BLaER1 treated with 17β-estradiol and CSF1 and Interleukin-3, amounts not matched to agents 10 nM and 100 nM (cell line): ENCODE results near the gene SLC44A3.

ENCODE experiments used
- H3K27ac ChIP-seq, 11 experiments: shearing (Covaris generic); formaldehyde crosslinking; 2 replicates each; pipeline ENCODE4 v1.8.1; 2022
- H3K27me3 ChIP-seq, 11 experiments: shearing (Covaris generic); formaldehyde crosslinking; 2 replicates each; pipeline ENCODE4 v1.8.1; 2022
- H3K36me3 ChIP-seq, 11 experiments: shearing (Covaris generic); formaldehyde crosslinking; 2 replicates each; pipeline ENCODE4 v1.8.1; 2022
- H3K4me1 ChIP-seq, 10 experiments: shearing (Covaris generic); formaldehyde crosslinking; 2 replicates each; pipeline ENCODE4 v1.8.1; 2022
- H3K4me2 ChIP-seq, 11 experiments: shearing (Covaris generic); formaldehyde crosslinking; 2 replicates each; pipeline ENCODE4 v1.8.1; 2022
- H3K4me3 ChIP-seq, 10 experiments: shearing (Covaris generic); formaldehyde crosslinking; 2 replicates each; pipeline ENCODE4 v1.8.1; 2022
- H3K9ac ChIP-seq, 11 experiments: shearing (Covaris generic); formaldehyde crosslinking; 2 replicates each; pipeline ENCODE4 v1.8.1; 2022
- H3K9me3 ChIP-seq, 11 experiments: shearing (Covaris generic); formaldehyde crosslinking; replicated peaks in 1 of 11; 2 replicates each; pipeline ENCODE4 v1.8.1; 2022
- H4K20me1 ChIP-seq, 11 experiments: shearing (Covaris generic); formaldehyde crosslinking; 2 replicates each; pipeline ENCODE4 v1.8.1; 2022
- Cebpa-rat ChIP-seq, 11 experiments: shearing (Covaris generic); IDR thresholded peaks; 2 replicates each; pipeline ENCODE4 v1.8.1; 2022

SLC44A3 gene

DNA sequence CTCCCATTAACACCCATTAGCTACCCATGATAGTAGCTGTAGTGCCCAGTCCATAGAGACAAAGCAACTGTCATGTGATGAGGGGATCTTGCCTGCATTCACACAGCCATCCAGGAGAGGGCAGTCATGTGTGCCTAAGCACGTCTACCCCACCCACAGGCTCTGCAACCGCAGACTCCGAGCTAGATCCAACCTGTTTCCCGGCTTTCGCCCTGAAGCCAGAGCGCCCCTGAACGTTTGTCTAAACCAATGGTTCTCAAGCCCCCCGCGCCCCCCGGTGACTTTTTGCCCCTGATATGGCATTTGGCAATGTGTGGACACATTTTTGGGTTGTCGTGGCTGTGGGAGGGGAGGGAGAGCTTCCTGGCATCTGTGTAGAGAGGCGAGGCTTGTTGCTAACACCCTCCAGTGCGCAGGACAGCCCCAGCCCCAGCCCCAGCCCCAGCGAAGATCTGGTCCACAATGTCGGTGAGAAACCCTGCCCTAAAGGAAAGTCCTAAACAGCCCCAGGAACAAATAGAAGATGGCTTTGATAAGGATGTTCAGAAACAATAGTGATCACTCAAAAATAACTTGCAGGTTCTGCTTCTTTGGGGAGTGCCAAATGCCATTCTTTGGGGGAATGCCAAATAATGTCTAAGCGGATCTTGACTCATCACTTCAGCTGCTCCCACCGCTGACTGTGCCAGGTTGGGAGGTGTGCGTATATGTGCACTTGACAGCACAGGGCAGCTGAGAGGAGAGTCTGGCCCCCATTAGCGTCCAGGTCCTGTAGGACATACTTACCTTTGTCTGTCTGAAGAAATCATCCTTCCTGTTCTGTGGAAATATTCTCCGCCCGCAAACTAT lies 34.5 kb downstream of the SLC44A3 start:
- H3K4me2 ChIP-seq: peak overlapping the region; percentile 23 to 70 (median 59); a peak in 19 of 22 replicates
- peaks cover 0 to 12% (median 0%) of the 10 kb centered on the region in 10 experiments; a peak in 5 of 20 replicates for H3K4me1 ChIP-seq
- H3K9ac ChIP-seq: peak overlapping the region in 1 of 11 experiments; percentile 25; a peak in 2 of 22 replicates
- no peaks in the 10 kb centered on the region for H3K9me3 ChIP-seq
- no peaks in the 10 kb centered on the region for H4K20me1 ChIP-seq
- H3K27ac ChIP-seq: no peak overlapping the region; a peak in 1 of 22 replicates
- no peaks in the 10 kb centered on the region for H3K36me3 ChIP-seq
- no peaks in the 10 kb centered on the region for H3K27me3 ChIP-seq
- peak overlapping the region in 8 of 10 experiments; percentile 21 to 60 (median 43); a peak in 14 of 20 replicates for H3K4me3 ChIP-seq
- TF ChIP-seq Cebpa-rat (IDR thresholded peaks at IDR 0.05): no peak

- H3K36me3 ChIP-seq: no peaks in the 10 kb centered on the region
- H3K27me3 ChIP-seq: no peaks in the 10 kb centered on the region
- H4K20me1 ChIP-seq: no peaks in the 10 kb centered on the region
- no peak overlapping the region for H3K4me3 ChIP-seq
- H3K4me2 ChIP-seq: no peak overlapping the region
- H3K9ac ChIP-seq: no peak overlapping the region
- H3K9me3 ChIP-seq: no peaks in the 10 kb centered on the region
- H3K4me1 ChIP-seq: peaks cover 0 to 12% (median 0%) of the 10 kb centered on the region in 10 experiments; a peak in 5 of 20 replicates
- no peak for TF ChIP-seq Cebpa-rat (IDR thresholded peaks at IDR 0.05)
- no peak overlapping the region for H3K27ac ChIP-seq
These were observed 35.1 kb downstream of the SLC44A3 start for GRCh38 chr1:94855307-94855700.

GRCh38 chr1:94856004-94856403 lies 35.8 kb downstream of the SLC44A3 start:
- Histone ChIP-seq H3K4me2 (no peak overlapping the region), H4K20me1 (no peaks in the 10 kb centered on the region), H3K4me1 (peaks cover 0 to 12% (median 0%) of the 10 kb centered on the region in 10 experiments; a peak in 5 of 20 replicates), H3K9me3 (no peaks in the 10 kb centered on the region), H3K9ac (no peak overlapping the region), H3K27ac (no peak overlapping the region), H3K36me3 (no peaks in the 10 kb centered on the region), H3K4me3 (no peak overlapping the region), H3K27me3 (no peaks in the 10 kb centered on the region)
- no peak for TF ChIP-seq Cebpa-rat (IDR thresholded peaks at IDR 0.05)

- no peak overlapping the region for H3K4me2 ChIP-seq
- no peak for TF ChIP-seq Cebpa-rat (IDR thresholded peaks at IDR 0.05)
- H3K9ac ChIP-seq: no peak overlapping the region
- H3K4me1 ChIP-seq: peaks cover 0 to 12% (median 0%) of the 10 kb centered on the region in 10 experiments; a peak in 5 of 20 replicates
- H3K27ac ChIP-seq: no peak overlapping the region
- H3K27me3 ChIP-seq: no peaks in the 10 kb centered on the region
- H4K20me1 ChIP-seq: no peaks in the 10 kb centered on the region
- H3K36me3 ChIP-seq: no peaks in the 10 kb centered on the region
- H3K9me3 ChIP-seq: no peaks in the 10 kb centered on the region
- H3K4me3 ChIP-seq: no peak overlapping the region
These were observed 36.7 kb downstream of the SLC44A3 start for GRCh38 chr1:94856868-94857267.

DNA sequence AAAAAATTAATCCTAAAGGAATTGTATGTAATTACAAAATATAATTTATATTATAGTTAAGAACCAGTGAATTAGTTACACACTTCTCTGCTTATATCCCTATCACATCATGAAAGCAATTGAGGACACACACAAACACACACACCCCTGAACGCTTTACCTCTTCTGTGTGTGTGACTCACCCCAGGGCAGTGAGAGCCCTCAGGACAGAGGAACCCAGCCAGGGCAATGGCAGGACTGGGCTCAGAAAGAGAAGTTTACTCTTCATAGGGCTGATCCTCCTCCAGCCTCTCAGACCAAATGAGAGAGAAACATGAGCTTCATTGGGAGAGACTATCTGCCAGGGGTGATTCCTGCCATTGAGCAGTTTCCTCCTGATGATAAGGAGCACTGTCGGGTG lies 38.1 kb downstream of the SLC44A3 start:
- H4K20me1 ChIP-seq: no peaks in the 10 kb centered on the region
- no peaks in the 10 kb centered on the region for H3K27me3 ChIP-seq
- H3K27ac ChIP-seq: no peak overlapping the region
- peaks cover 0 to 23% (median 9%) of the 10 kb centered on the region in 10 experiments; a peak in 13 of 20 replicates for H3K4me1 ChIP-seq
- H3K9ac ChIP-seq: no peak overlapping the region
- no peaks in the 10 kb centered on the region for H3K36me3 ChIP-seq
- no peak overlapping the region for H3K4me2 ChIP-seq
- H3K4me3 ChIP-seq: no peak overlapping the region
- no peak for TF ChIP-seq Cebpa-rat (IDR thresholded peaks at IDR 0.05)
- H3K9me3 ChIP-seq: no peaks in the 10 kb centered on the region

- no peak overlapping the region for H3K27ac ChIP-seq
- no peaks in the 10 kb centered on the region for H3K27me3 ChIP-seq
These were observed 39.0 kb downstream of the SLC44A3 start for GRCh38 chr1:94859174-94859573.

DNA sequence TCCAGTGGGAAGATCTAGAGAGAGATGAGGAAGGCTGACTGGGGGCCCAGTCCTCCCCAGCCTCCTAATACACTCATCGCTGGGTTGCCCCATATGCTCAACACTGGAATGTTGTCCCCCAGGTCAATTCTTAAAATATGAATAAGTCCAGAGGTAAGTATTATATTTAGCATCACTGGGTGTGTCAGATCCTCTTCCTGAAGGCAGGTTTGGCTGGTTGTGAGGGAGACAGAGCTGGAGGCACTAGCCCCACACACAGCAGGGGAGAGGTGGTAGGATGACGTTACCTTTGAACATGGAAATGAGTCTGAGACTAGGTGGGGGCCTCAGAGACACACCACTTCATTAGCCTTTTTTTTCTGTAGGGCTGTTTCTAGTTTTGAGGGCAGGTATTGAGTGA lies 42.6 kb downstream of the SLC44A3 start:
- no peaks in the 10 kb centered on the region for H3K36me3 ChIP-seq
- H3K9me3 ChIP-seq: no peaks in the 10 kb centered on the region
- peak overlapping the region in 1 of 10 experiments; percentile 6; a peak in 1 of 20 replicates for H3K4me3 ChIP-seq
- H3K4me2 ChIP-seq: peak overlapping the region in 7 of 11 experiments; percentile 22 to 78 (median 72); a peak in 13 of 22 replicates
- no peak overlapping the region for H3K9ac ChIP-seq
- TF ChIP-seq Cebpa-rat (IDR thresholded peaks at IDR 0.05): no peak
- peaks cover 0 to 28% (median 17%) of the 10 kb centered on the region in 10 experiments; a peak in 12 of 20 replicates for H3K4me1 ChIP-seq
- no peaks in the 10 kb centered on the region for H4K20me1 ChIP-seq
- no peaks in the 10 kb centered on the region for H3K27me3 ChIP-seq
- peak overlapping the region in 4 of 11 experiments; percentile 8 to 40 (median 28); a peak in 6 of 22 replicates for H3K27ac ChIP-seq

More at GRCh38 chr1:94859174-94859573, 39.0 kb downstream of the SLC44A3 start:
- Histone ChIP-seq H3K4me1 (peaks cover 0 to 30% (median 18%) of the 10 kb centered on the region in 10 experiments; a peak in 13 of 20 replicates), H3K9me3 (no peaks in the 10 kb centered on the region), H3K4me3 (no peak overlapping the region), H3K9ac (no peak overlapping the region), H3K4me2 (no peak overlapping the region), H4K20me1 (no peaks in the 10 kb centered on the region), H3K36me3 (no peaks in the 10 kb centered on the region)
- no peak for TF ChIP-seq Cebpa-rat (IDR thresholded peaks at IDR 0.05)

DNA sequence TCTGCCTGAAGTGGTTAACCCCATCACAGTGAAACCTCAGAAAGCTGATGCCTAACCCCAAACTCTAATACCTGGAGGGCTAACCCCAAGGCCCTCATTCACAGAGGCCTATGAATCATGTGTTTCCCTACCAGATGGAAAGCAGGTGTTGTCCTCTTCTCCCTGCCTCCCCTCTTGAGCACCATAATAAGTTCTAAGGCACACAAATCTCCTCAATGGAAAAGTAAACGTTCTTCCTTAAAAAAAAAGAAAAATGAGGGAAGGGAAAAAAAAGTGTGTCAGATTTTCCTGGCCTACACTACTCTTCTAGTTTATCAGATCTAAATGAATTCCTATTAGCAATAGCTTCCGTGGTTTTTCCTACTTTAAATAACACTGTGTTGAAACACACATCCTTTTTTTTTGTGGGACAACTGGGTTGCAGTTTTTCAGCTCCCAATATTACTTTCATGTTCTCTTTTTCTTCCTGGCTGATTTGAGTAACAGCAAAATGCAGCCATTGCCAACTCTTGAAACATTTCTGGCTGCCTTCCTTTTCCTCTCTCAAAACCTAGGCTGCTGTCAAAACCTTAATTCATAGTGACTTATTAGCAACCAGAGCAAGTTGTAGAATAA lies 43.2 kb downstream of the SLC44A3 start:
- peak overlapping the region in 4 of 11 experiments; percentile 8 to 40 (median 32); a peak in 6 of 22 replicates for H3K27ac ChIP-seq
- no peaks in the 10 kb centered on the region for H3K9me3 ChIP-seq
- H3K4me2 ChIP-seq: peak overlapping the region in 7 of 11 experiments; percentile 22 to 78 (median 72); a peak in 13 of 22 replicates
- peak overlapping the region in 1 of 10 experiments; percentile 6; a peak in 2 of 20 replicates for H3K4me3 ChIP-seq
- H3K9ac ChIP-seq: peak overlapping the region in 1 of 11 experiments; percentile 18; a peak in 1 of 22 replicates
- no peaks in the 10 kb centered on the region for H4K20me1 ChIP-seq
- no peaks in the 10 kb centered on the region for H3K36me3 ChIP-seq
- H3K27me3 ChIP-seq: no peaks in the 10 kb centered on the region
- TF ChIP-seq Cebpa-rat (IDR thresholded peaks at IDR 0.05): no peak
- H3K4me1 ChIP-seq: peaks cover 0 to 28% (median 17%) of the 10 kb centered on the region in 10 experiments; a peak in 12 of 20 replicates

GRCh38 chr1:94863919-94864318 lies 43.8 kb downstream of the SLC44A3 start:
- Histone ChIP-seq H3K27ac (peak overlapping the region in 4 of 11 experiments; percentile 2 to 37 (median 19); a peak in 4 of 22 replicates), H4K20me1 (no peaks in the 10 kb centered on the region), H3K9ac (no peak overlapping the region; a peak in 1 of 22 replicates), H3K36me3 (no peaks in the 10 kb centered on the region), H3K4me1 (peaks cover 0 to 28% (median 17%) of the 10 kb centered on the region in 10 experiments; a peak in 12 of 20 replicates), H3K4me3 (no peak overlapping the region), H3K9me3 (no peaks in the 10 kb centered on the region), H3K4me2 (peak overlapping the region in 7 of 11 experiments; percentile 22 to 78 (median 72); a peak in 12 of 22 replicates), H3K27me3 (no peaks in the 10 kb centered on the region)
- no peak for TF ChIP-seq Cebpa-rat (IDR thresholded peaks at IDR 0.05)
